ENCODE results near the gene ARSB. TPM values are rescaled to one million over a fixed set of nuclear protein-coding genes. Genes with fewer than 3 reads are reported as not detected.
A peak's percentile ranks its signal among the peaks of the same experiment; 100 is the strongest.

The ARSB gene
- total and polyA plus RNA-seq, 12 donors, result 1.9 to 24.5 (median 14.5) TPM

DNA sequence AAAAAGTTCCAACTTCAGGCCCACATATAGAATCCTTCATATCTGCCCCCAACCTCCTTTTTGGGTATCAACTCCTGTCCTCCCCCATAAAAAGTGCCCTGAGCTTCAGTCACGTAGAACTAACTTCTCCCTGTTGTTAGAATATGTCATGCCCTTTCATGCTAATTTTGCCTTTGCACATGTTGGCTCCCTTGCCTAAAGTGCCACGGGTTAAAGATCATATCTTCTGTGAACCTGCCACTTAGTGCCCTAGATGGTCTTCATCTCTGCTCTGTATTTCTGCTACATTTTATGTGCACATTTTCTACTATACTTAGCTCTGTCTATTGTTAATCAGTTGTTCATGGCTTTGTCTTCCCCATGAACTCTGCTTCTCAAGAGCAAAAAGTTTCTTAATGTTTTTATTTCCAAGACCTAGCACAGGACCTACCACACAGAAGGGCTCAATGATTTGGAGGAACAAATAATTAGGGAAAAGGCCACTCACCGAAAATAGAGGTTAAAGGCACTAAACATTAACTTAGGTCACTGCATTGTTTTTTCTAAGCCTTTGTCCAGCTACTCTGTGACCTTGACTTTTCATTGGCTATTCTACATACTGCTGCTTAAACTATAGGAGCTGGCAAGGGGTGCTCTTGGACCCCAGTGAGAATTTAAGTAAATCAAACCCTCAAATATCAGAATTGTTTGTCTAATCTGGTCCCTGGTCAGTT lies 94.3 kb downstream of the ARSB start:
- TF ChIP-seq, protein P1, sequence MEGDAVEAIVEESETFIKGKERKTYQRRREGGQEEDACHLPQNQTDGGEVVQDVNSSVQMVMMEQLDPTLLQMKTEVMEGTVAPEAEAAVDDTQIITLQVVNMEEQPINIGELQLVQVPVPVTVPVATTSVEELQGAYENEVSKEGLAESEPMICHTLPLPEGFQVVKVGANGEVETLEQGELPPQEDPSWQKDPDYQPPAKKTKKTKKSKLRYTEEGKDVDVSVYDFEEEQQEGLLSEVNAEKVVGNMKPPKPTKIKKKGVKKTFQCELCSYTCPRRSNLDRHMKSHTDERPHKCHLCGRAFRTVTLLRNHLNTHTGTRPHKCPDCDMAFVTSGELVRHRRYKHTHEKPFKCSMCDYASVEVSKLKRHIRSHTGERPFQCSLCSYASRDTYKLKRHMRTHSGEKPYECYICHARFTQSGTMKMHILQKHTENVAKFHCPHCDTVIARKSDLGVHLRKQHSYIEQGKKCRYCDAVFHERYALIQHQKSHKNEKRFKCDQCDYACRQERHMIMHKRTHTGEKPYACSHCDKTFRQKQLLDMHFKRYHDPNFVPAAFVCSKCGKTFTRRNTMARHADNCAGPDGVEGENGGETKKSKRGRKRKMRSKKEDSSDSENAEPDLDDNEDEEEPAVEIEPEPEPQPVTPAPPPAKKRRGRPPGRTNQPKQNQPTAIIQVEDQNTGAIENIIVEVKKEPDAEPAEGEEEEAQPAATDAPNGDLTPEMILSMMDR (IDR thresholded peaks at IDR 0.05), result no peak
- TF ChIP-seq POLR2A (IDR thresholded peaks at IDR 0.05), result no peak
- WGBS, 4 donors, result 88 to 96% (median 91%) methylated on average over 3 of the region's 3 CpGs
- no peak overlapping the region for H3K27ac ChIP-seq
- no peaks in the 10 kb centered on the region for H3K36me3 ChIP-seq (replicated peaks in 1 of 2)
- no peaks in the 10 kb centered on the region for H3K27me3 ChIP-seq
- DNase-seq, result no peak
- intact Hi-C loops (cut with DNase I), result no loop called here
- H3K4me1 ChIP-seq (replicated peaks in 1 of 2), result no peaks in the 10 kb centered on the region
- H3K9me3 ChIP-seq (replicated peaks in 1 of 3), result no peaks in the 10 kb centered on the region
- H3K4me3 ChIP-seq, result no peak overlapping the region

- Histone ChIP-seq H3K9me3 (replicated peaks in 1 of 3) (no peaks in the 10 kb centered on the region), H3K36me3 (replicated peaks in 1 of 2) (no peaks in the 10 kb centered on the region), H3K4me3 (no peak overlapping the region), H3K27ac (no peak overlapping the region), H3K4me1 (replicated peaks in 1 of 2) (no peaks in the 10 kb centered on the region), H3K27me3 (no peaks in the 10 kb centered on the region)
- TF ChIP-seq POLR2A (IDR thresholded peaks at IDR 0.05), result no peak
- no peak for DNase-seq
- WGBS, 4 donors, result 76 to 91% (median 84%) methylated on average over 6 of the region's 6 CpGs
- intact Hi-C loops (cut with DNase I), result no loop called here
Measured at GRCh38 chr5:78889369-78890140, 95.6 kb downstream of the ARSB start.

DNA sequence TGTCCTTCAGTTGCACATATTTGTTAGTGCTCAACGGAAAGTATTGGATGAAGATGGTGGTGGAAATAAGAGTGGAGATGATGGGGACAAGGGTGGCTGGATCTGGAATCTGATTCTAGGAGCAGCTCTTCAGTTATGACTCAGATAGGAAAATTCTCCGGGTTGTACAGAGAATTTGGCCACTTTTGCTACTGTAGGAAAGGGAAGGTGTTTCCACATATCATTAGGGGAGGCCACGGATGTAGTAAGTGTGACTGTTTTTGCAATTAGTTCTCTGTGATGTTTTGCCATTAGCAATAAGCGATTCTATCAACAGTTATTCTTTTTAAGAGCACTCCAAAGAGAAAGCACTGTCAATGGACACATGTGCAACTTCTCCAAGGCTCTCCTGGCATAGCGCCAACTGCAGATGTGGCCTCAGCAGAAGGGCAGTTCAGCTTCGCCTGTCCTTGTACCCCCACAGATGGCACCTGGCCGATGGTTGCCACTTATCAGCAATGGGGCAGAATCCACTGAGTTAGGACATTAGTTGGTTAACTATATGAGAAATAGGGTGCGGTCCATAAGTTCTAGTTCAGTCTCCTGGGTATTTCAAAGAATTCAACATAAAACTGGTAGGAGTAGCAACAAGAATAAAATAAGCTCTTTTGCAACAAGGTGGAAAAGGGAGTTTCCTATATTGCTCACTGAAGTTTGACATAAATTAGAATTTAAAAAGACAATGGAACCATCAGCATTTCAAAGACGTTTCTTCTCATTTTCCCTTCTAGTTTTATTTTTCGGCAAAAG lies 96.3 kb downstream of the ARSB start:
- H3K9me3 ChIP-seq (replicated peaks in 1 of 3), result no peaks in the 10 kb centered on the region
- DNase-seq, result peak in 1 of 7 donors; percentile 20
- no peak overlapping the region for H3K4me3 ChIP-seq
- intact Hi-C loops (cut with DNase I), result no loop called here
- no peak overlapping the region for H3K27ac ChIP-seq
- WGBS, 4 donors, result 78 to 86% (median 84%) methylated on average over 10 of the region's 10 CpGs
- TF ChIP-seq, protein P1 (IDR thresholded peaks at IDR 0.05), result no peak
- no peak for TF ChIP-seq POLR2A (IDR thresholded peaks at IDR 0.05)
- H3K4me1 ChIP-seq (replicated peaks in 1 of 2), result no peaks in the 10 kb centered on the region
- no peaks in the 10 kb centered on the region for H3K36me3 ChIP-seq (replicated peaks in 1 of 2)
- H3K27me3 ChIP-seq, result no peaks in the 10 kb centered on the region

GRCh38 chr5:78887384-78888118 lies 97.6 kb downstream of the ARSB start:
- Histone ChIP-seq H3K4me3 (no peak overlapping the region), H3K4me1 (replicated peaks in 1 of 2) (no peaks in the 10 kb centered on the region), H3K27ac (no peak overlapping the region), H3K36me3 (replicated peaks in 1 of 2) (no peaks in the 10 kb centered on the region), H3K27me3 (no peaks in the 10 kb centered on the region), H3K9me3 (replicated peaks in 1 of 3) (no peaks in the 10 kb centered on the region)
- WGBS, 4 donors, result 79 to 87% (median 83%) methylated on average over 6 of the region's 6 CpGs
- TF ChIP-seq, protein P1 (IDR thresholded peaks at IDR 0.05), result no peak
- no peak for TF ChIP-seq POLR2A (IDR thresholded peaks at IDR 0.05)
- intact Hi-C loops (cut with DNase I), result no loop called here
- no peak for DNase-seq
